Measurements from ENCODE around the gene CHIA. TPM values are rescaled to one million over a fixed set of nuclear protein-coding genes. Genes with fewer than 3 reads are reported as not detected.
"Not testable (repeated sequence)": the region's sequence is repeated elsewhere in the genome, so short reads cannot be mapped to it uniquely, and the experiment has no call there.

CHIA gene
- total RNA-seq, 4 donors from 2014 or later: not detected

GRCh38 chr1:111320066-111320879 lies 29.6 kb downstream of the CHIA start:
- DNase-seq (ENCODE audit: low spot score in 2 of 2): no peak
- Histone ChIP-seq H3K27me3 (no peaks in the 10 kb centered on the region), H3K36me3 (no peaks in the 10 kb centered on the region), H3K27ac (no peak overlapping the region), H3K9me3 (no peaks in the 10 kb centered on the region), H3K4me1 (no peaks in the 10 kb centered on the region), H3K4me3 (no peak overlapping the region)
- WGBS, 2 donors: 78 to 83% methylated on average over 12 of the region's 12 CpGs
- TF ChIP-seq CTCF (IDR thresholded peaks at IDR 0.05) (no peak), POLR2A (IDR thresholded peaks at IDR 0.05) (no peak), EP300 (IDR thresholded peaks at IDR 0.05) (no peak)

- Histone ChIP-seq H3K4me3 (no peak overlapping the region), H3K27me3 (no peaks in the 10 kb centered on the region), H3K4me1 (no peaks in the 10 kb centered on the region), H3K9me3 (peaks cover 0 to 15% (median 1%) of the 10 kb centered on the region in 4 donors), H3K27ac (no peak overlapping the region), H3K36me3 (no peaks in the 10 kb centered on the region)
- WGBS, 2 donors: 64% methylated on average over 1 of the region's 1 CpG
- TF ChIP-seq CTCF (IDR thresholded peaks at IDR 0.05) (no peak), EP300 (IDR thresholded peaks at IDR 0.05) (no peak), POLR2A (IDR thresholded peaks at IDR 0.05) (no peak)
- no peak for DNase-seq (ENCODE audit: low spot score in 2 of 2)
Measured at GRCh38 chr1:111323231-111323630, 32.6 kb downstream of the CHIA start.

GRCh38 chr1:111332190-111332589 lies 41.5 kb downstream of the CHIA start:
- Histone ChIP-seq H3K4me1 (no peaks in the 10 kb centered on the region), H3K4me3 (no peak overlapping the region), H3K9me3 (peaks cover 0 to 57% (median 2%) of the 10 kb centered on the region in 4 donors), H3K36me3 (no peaks in the 10 kb centered on the region), H3K27ac (no peak overlapping the region), H3K27me3 (no peaks in the 10 kb centered on the region)
- whole genome bisulfite sequencing, 2 donors: 100% methylated on average over 1 of the region's 1 CpG; no CpG with 5 or more reads in 1 of the 2 donors
- TF ChIP-seq POLR2A (IDR thresholded peaks at IDR 0.05) (no peak), CTCF (IDR thresholded peaks at IDR 0.05) (no peak), EP300 (IDR thresholded peaks at IDR 0.05) (no peak)
- DNase-seq (ENCODE audit: low spot score in 2 of 2): no peak

GRCh38 chr1:111334169-111334568 lies 43.5 kb downstream of the CHIA start:
- Histone ChIP-seq H3K27ac (no peak overlapping the region), H3K36me3 (no peaks in the 10 kb centered on the region), H3K4me1 (no peaks in the 10 kb centered on the region), H3K27me3 (no peaks in the 10 kb centered on the region), H3K9me3 (peaks cover 0 to 45% (median 0%) of the 10 kb centered on the region in 4 donors), H3K4me3 (no peak overlapping the region)
- peak in 1 of 2 donors; percentile 21 for DNase-seq (ENCODE audit: low spot score in 2 of 2)
- TF ChIP-seq POLR2A (IDR thresholded peaks at IDR 0.05) (no peak), CTCF (IDR thresholded peaks at IDR 0.05) (peak; percentile 10 to 53 (median 28))
- WGBS, 2 donors: 52 to 62% methylated on average over 2 of the region's 2 CpGs

GRCh38 chr1:111335214-111335877 lies 44.7 kb downstream of the CHIA start:
- H3K4me1 ChIP-seq; H3K36me3 ChIP-seq; H3K27me3 ChIP-seq; H3K4me3 ChIP-seq; H3K27ac ChIP-seq; DNase-seq (ENCODE audit: low spot score in 2 of 2): not testable (repeated sequence)
- H3K9me3 ChIP-seq: peaks cover 0 to 41% (median 0%) of the 10 kb centered on the region in 4 donors
- 88% methylated on average over 14 to 15 of the region's 15 CpGs for WGBS, 2 donors

GRCh38 chr1:111338849-111339248 lies 48.2 kb downstream of the CHIA start:
- H3K4me1 ChIP-seq; DNase-seq (ENCODE audit: low spot score in 2 of 2); H3K27me3 ChIP-seq; H3K36me3 ChIP-seq; H3K4me3 ChIP-seq; H3K27ac ChIP-seq: not testable (repeated sequence)
- H3K9me3 ChIP-seq: peaks cover 0 to 21% (median 0%) of the 10 kb centered on the region in 4 donors
- 69 to 77% methylated on average over 2 of the region's 2 CpGs for WGBS, 2 donors

Data from tibial nerve (tissue), 4 donors.